DOHH2 (cell line): Measurements from ENCODE around the gene TBC1D22A.

Experiments used
- EZH2phosphoT487 ChIP-seq: fragments of 200-600 bp; sonication (generic); IDR thresholded peaks from 2 replicates; pipeline ENCODE4 v1.6.1; 2017; ENCODE audit warnings: borderline replicate concordance, mild to moderate bottlenecking, antibody characterized with exemption, low read length, moderate library complexity, mixed read lengths
- TF ChIP-seq, protein P1 (sequence below): fragments of 200-600 bp; sonication (generic); IDR thresholded peaks from one replicate; pipeline ENCODE4 v1.5.1; 2014; ENCODE audit warnings: antibody characterized with exemption, mild to moderate bottlenecking, low read depth, low read length; ENCODE audit not compliant: poor library complexity, severe bottlenecking

- TF ChIP-seq, protein P1, sequence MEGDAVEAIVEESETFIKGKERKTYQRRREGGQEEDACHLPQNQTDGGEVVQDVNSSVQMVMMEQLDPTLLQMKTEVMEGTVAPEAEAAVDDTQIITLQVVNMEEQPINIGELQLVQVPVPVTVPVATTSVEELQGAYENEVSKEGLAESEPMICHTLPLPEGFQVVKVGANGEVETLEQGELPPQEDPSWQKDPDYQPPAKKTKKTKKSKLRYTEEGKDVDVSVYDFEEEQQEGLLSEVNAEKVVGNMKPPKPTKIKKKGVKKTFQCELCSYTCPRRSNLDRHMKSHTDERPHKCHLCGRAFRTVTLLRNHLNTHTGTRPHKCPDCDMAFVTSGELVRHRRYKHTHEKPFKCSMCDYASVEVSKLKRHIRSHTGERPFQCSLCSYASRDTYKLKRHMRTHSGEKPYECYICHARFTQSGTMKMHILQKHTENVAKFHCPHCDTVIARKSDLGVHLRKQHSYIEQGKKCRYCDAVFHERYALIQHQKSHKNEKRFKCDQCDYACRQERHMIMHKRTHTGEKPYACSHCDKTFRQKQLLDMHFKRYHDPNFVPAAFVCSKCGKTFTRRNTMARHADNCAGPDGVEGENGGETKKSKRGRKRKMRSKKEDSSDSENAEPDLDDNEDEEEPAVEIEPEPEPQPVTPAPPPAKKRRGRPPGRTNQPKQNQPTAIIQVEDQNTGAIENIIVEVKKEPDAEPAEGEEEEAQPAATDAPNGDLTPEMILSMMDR, result no peak
- no peak for TF ChIP-seq EZH2phosphoT487
Observed at GRCh38 chr22:47034076-47034808, 271.8 kb downstream of the TBC1D22A start.
